OCI-LY7 (cell line): ENCODE data around the gene HOXA7.

Experiments used
- CTCF ChIP-seq: fragments of 200-600 bp; sonication (generic); conservative IDR thresholded peaks from 2 replicates; pipeline ENCODE4 v1.5.1; 2014; ENCODE audit warnings: mild to moderate bottlenecking, antibody characterized with exemption, low read length, moderate library complexity, mixed read lengths
- EZH2phosphoT487 ChIP-seq: fragments of 200-600 bp; sonication (generic); IDR thresholded peaks from 2 replicates; pipeline ENCODE4 v1.6.1; 2018; ENCODE audit warnings: low read depth, borderline replicate concordance, mild to moderate bottlenecking, mixed run types, antibody characterized with exemption, low read length, moderate library complexity, mixed read lengths

GRCh38 chr7:27118580-27118979, 37.9 kb downstream of the HOXA7 start:
- no peak for TF ChIP-seq CTCF
- no peak for TF ChIP-seq EZH2phosphoT487
